ENCODE measurements around the gene PAPSS1.
A peak's percentile ranks its signal among the peaks of the same experiment; 100 is the strongest.

DNA sequence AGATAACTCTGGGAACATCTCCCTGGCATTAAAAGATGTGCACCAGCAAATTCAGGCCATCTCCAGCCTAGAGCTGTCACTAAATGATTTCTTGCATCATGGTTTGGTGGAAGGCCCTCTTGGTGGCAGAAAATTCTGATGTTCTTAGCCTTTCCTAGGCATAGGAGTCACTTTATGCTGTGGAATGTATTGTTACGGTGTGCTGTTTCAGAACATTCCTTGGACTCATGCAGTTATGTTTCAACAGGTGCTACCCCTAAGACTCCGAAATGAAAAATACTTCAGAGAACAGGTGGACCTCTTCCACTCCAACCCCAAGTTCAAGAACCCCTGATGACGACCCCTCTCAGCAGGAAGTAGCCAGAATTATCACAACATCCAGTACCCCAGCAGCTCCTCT, 20.3 kb upstream of the PAPSS1 start:
- TF ChIP-seq, protein P1, sequence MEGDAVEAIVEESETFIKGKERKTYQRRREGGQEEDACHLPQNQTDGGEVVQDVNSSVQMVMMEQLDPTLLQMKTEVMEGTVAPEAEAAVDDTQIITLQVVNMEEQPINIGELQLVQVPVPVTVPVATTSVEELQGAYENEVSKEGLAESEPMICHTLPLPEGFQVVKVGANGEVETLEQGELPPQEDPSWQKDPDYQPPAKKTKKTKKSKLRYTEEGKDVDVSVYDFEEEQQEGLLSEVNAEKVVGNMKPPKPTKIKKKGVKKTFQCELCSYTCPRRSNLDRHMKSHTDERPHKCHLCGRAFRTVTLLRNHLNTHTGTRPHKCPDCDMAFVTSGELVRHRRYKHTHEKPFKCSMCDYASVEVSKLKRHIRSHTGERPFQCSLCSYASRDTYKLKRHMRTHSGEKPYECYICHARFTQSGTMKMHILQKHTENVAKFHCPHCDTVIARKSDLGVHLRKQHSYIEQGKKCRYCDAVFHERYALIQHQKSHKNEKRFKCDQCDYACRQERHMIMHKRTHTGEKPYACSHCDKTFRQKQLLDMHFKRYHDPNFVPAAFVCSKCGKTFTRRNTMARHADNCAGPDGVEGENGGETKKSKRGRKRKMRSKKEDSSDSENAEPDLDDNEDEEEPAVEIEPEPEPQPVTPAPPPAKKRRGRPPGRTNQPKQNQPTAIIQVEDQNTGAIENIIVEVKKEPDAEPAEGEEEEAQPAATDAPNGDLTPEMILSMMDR (IDR thresholded peaks at IDR 0.05) = peak; percentile 48
- TF ChIP-seq EZH2 (IDR thresholded peaks at IDR 0.05) (no peak), EZH2phosphoT487 (IDR thresholded peaks at IDR 0.05) (no peak)

All from neural progenitor cell (in vitro differentiated cells).